ENCODE data around the gene SETD7. TPM values are rescaled to one million over a fixed set of nuclear protein-coding genes. Genes with fewer than 3 reads are reported as not detected.
A peak's percentile ranks its signal among the peaks of the same experiment; 100 is the strongest.

The SETD7 gene
- total RNA-seq, 1 donor from 2014 or later = 8.2 TPM

GRCh38 chr4:139568206-139568955 lies 12.4 kb upstream of the SETD7 start:
- Histone ChIP-seq H2AFZ (replicated peaks) (peak overlapping the region; percentile 70), H3K9ac (no peak overlapping the region), H3K27ac (no peak overlapping the region)

DNA sequence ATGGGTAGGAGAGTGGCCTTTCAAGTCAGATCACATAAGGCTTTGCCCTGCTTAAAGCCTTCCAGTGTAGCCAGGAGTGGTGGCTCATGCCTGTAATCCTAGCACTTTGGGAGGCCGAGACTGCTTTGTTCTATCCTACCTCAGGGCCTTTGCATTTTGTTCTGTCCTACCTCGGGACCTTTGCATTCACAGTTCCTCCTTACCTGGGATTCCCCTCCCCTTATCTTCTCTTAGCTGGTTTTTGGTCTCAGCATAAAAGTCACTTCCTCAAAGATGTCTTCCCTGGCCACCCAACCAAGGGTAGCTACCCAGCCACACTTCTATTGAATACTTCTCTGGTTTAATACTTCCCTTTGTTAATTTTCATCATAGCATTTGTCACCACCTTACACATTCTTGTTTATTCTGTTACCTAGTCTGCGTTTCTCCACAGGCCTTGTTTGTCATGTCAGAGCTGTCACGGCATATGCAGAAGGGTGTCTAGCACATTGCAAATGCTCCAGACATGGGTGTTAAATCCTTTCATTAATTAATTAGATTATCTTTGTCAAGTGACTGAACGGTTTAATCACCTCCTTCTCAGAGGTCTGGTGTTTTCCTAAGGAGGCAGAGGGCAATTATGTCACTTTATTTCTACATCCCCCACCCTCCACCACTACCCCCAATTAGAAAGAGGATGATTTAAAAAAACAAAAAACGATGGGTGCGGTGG lies 11.3 kb upstream of the SETD7 start:
- peaks cover 3% of the 10 kb centered on the region for H3F3A ChIP-seq (ENCODE audit: low read depth)
- H3K4me1 ChIP-seq = no peaks in the 10 kb centered on the region
- H3K27me3 ChIP-seq = no peaks in the 10 kb centered on the region
- no peaks in the 10 kb centered on the region for H4K20me1 ChIP-seq (ENCODE audit: low read depth)
- H3K4me2 ChIP-seq = no peak overlapping the region
- no peak overlapping the region for H3K27ac ChIP-seq
- no peaks in the 10 kb centered on the region for H3K9me3 ChIP-seq (ENCODE audit: low read depth)
- H3K9me3 Mint-ChIP-seq = peaks cover 2% of the 10 kb centered on the region
- TF ChIP-seq EZH2 (IDR thresholded peaks at IDR 0.05) = no peak
- no peak overlapping the region for H2AFZ ChIP-seq (replicated peaks)
- H3K4me3 ChIP-seq = no peak overlapping the region
- no peaks in the 10 kb centered on the region for H3K27me3 Mint-ChIP-seq (ENCODE audit: insufficient read depth, low read depth)
- no peaks in the 10 kb centered on the region for H3K79me2 ChIP-seq (ENCODE audit: low read depth)
- H3K9ac ChIP-seq = no peak overlapping the region
- H3K4me3 Mint-ChIP-seq = no peak overlapping the region
- no peak for DNase-seq (ENCODE audit: low spot score)
- H3K27ac Mint-ChIP-seq = no peak overlapping the region
- peaks cover 5% of the 10 kb centered on the region for H3K4me1 Mint-ChIP-seq
- H3K36me3 ChIP-seq = no peaks in the 10 kb centered on the region
- no peaks in the 10 kb centered on the region for H3K36me3 Mint-ChIP-seq

More at GRCh38 chr4:139568206-139568955, 12.4 kb upstream of the SETD7 start:
- peaks cover 3% of the 10 kb centered on the region for H3F3A ChIP-seq (ENCODE audit: low read depth)
- Mint-ChIP-seq H3K9me3 (peaks cover 2% of the 10 kb centered on the region), H3K4me1 (peaks cover 5% of the 10 kb centered on the region), H3K36me3 (no peaks in the 10 kb centered on the region), H3K27ac (no peak overlapping the region), H3K27me3 (ENCODE audit: insufficient read depth, low read depth) (no peaks in the 10 kb centered on the region), H3K4me3 (no peak overlapping the region)
- TF ChIP-seq, protein P1, sequence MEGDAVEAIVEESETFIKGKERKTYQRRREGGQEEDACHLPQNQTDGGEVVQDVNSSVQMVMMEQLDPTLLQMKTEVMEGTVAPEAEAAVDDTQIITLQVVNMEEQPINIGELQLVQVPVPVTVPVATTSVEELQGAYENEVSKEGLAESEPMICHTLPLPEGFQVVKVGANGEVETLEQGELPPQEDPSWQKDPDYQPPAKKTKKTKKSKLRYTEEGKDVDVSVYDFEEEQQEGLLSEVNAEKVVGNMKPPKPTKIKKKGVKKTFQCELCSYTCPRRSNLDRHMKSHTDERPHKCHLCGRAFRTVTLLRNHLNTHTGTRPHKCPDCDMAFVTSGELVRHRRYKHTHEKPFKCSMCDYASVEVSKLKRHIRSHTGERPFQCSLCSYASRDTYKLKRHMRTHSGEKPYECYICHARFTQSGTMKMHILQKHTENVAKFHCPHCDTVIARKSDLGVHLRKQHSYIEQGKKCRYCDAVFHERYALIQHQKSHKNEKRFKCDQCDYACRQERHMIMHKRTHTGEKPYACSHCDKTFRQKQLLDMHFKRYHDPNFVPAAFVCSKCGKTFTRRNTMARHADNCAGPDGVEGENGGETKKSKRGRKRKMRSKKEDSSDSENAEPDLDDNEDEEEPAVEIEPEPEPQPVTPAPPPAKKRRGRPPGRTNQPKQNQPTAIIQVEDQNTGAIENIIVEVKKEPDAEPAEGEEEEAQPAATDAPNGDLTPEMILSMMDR (IDR thresholded peaks at IDR 0.05) = no peak
- TF ChIP-seq EZH2phosphoT487 (IDR thresholded peaks at IDR 0.05) = no peak
- TF ChIP-seq EZH2 (IDR thresholded peaks at IDR 0.05) = no peak
- H3K79me2 ChIP-seq (ENCODE audit: low read depth) = no peaks in the 10 kb centered on the region
- no peaks in the 10 kb centered on the region for H3K36me3 ChIP-seq
- no peak overlapping the region for H3K4me3 ChIP-seq
- H3K9me3 ChIP-seq (ENCODE audit: low read depth) = no peaks in the 10 kb centered on the region
- H3K4me2 ChIP-seq = no peak overlapping the region
- H3K4me1 ChIP-seq = no peaks in the 10 kb centered on the region
- DNase-seq (ENCODE audit: low spot score) = peak; percentile 31
- no peaks in the 10 kb centered on the region for H4K20me1 ChIP-seq (ENCODE audit: low read depth)
- no peaks in the 10 kb centered on the region for H3K27me3 ChIP-seq

DNA sequence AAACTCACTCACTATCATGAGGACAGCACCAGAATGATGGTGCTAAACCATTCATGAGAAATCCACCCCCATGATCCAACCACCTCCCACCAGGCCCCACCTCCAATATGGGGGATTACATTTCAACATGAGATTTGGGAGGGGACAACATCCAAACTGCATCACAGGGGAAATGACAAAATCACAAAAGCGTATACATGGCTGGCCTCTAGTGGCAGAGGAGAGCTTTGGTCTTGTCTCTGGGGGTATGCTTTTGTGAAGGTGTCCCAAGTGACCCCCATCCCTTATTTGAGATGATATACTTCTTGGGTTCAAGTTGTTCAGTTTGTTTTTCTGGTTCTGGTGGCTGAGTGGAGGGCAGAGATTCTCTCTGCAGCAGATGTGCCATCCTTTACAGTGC lies 8.5 kb upstream of the SETD7 start:
- H3K4me3 ChIP-seq = no peak overlapping the region
- no peak overlapping the region for H3K4me2 ChIP-seq
- H3K79me2 ChIP-seq (ENCODE audit: low read depth) = no peaks in the 10 kb centered on the region
- DNase-seq (ENCODE audit: low spot score) = no peak
- H3K36me3 ChIP-seq = no peaks in the 10 kb centered on the region
- no peak overlapping the region for H3K9ac ChIP-seq
- no peaks in the 10 kb centered on the region for H4K20me1 ChIP-seq (ENCODE audit: low read depth)
- Mint-ChIP-seq H3K27me3 (ENCODE audit: insufficient read depth, low read depth) (peaks cover 2% of the 10 kb centered on the region), H3K4me1 (peaks cover 20% of the 10 kb centered on the region), H3K9me3 (peaks cover 2% of the 10 kb centered on the region), H3K4me3 (no peak overlapping the region), H3K27ac (no peak overlapping the region), H3K36me3 (no peaks in the 10 kb centered on the region)
- no peaks in the 10 kb centered on the region for H3K9me3 ChIP-seq (ENCODE audit: low read depth)
- peaks cover 3% of the 10 kb centered on the region for H3F3A ChIP-seq (ENCODE audit: low read depth)
- TF ChIP-seq EZH2 (IDR thresholded peaks at IDR 0.05) (no peak), EZH2phosphoT487 (IDR thresholded peaks at IDR 0.05) (no peak)
- TF ChIP-seq, protein P1 (IDR thresholded peaks at IDR 0.05) = peak; percentile 30
- peaks cover 11% of the 10 kb centered on the region for H3K4me1 ChIP-seq
- no peak overlapping the region for H2AFZ ChIP-seq (replicated peaks)
- peaks cover 15% of the 10 kb centered on the region for H3K27me3 ChIP-seq
- no peak overlapping the region for H3K27ac ChIP-seq

DNA sequence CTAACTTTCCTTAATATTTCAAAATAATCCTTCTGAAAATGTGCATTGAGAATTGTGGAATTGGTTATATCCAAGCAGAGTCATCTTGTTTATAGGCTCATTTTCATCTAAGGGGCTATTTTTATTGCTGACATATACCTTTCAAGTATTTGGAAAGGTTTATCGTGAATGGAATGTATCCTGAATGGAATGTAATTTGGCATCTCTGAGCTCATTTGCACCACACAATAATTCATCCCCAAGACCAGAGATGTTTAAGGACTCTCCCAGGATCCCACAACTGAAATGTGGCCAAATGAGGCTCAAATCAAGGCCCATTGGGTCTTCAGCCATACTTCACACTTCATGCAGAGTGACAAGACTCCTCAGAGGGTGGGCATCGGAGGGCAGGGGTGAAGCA lies 7.5 kb upstream of the SETD7 start:
- peaks cover 11% of the 10 kb centered on the region for H3K4me1 ChIP-seq
- no peak overlapping the region for H3K4me3 ChIP-seq
- Mint-ChIP-seq H3K4me3 (no peak overlapping the region), H3K4me1 (peaks cover 27% of the 10 kb centered on the region), H3K27ac (no peak overlapping the region), H3K36me3 (no peaks in the 10 kb centered on the region), H3K27me3 (ENCODE audit: insufficient read depth, low read depth) (peaks cover 12% of the 10 kb centered on the region), H3K9me3 (peaks cover 2% of the 10 kb centered on the region)
- peaks cover 2% of the 10 kb centered on the region for H3F3A ChIP-seq (ENCODE audit: low read depth)
- H3K9ac ChIP-seq = no peak overlapping the region
- no peaks in the 10 kb centered on the region for H3K9me3 ChIP-seq (ENCODE audit: low read depth)
- H3K27me3 ChIP-seq = peaks cover 25% of the 10 kb centered on the region
- no peaks in the 10 kb centered on the region for H4K20me1 ChIP-seq (ENCODE audit: low read depth)
- TF ChIP-seq EZH2 (IDR thresholded peaks at IDR 0.05) (no peak), EZH2phosphoT487 (IDR thresholded peaks at IDR 0.05) (no peak)
- TF ChIP-seq, protein P1 (IDR thresholded peaks at IDR 0.05) = no peak
- H2AFZ ChIP-seq (replicated peaks) = no peak overlapping the region
- no peaks in the 10 kb centered on the region for H3K79me2 ChIP-seq (ENCODE audit: low read depth)
- DNase-seq (ENCODE audit: low spot score) = no peak
- H3K36me3 ChIP-seq = no peaks in the 10 kb centered on the region
- no peak overlapping the region for H3K4me2 ChIP-seq
- no peak overlapping the region for H3K27ac ChIP-seq

Measured in neural progenitor cell (in vitro differentiated cells).